NCI-H2107 treated with DMSO at 0.1 percent for 48 hours (cell line): ENCODE measurements around the gene NABP2.
"Not testable (repeated sequence)": the region's sequence is repeated elsewhere in the genome, so short reads cannot be mapped to it uniquely, and the experiment has no call there.

Experiments used
- DNase-seq: peaks from one replicate; lab custom pipeline; 2025; ENCODE audit not compliant: unreplicated experiment; lab: John Stamatoyannopoulos, UW

Gene NABP2

GRCh38 chr12:56242986-56243385 is 18.8 kb downstream of the NABP2 start:
- DNase-seq, result no peak

DNA sequence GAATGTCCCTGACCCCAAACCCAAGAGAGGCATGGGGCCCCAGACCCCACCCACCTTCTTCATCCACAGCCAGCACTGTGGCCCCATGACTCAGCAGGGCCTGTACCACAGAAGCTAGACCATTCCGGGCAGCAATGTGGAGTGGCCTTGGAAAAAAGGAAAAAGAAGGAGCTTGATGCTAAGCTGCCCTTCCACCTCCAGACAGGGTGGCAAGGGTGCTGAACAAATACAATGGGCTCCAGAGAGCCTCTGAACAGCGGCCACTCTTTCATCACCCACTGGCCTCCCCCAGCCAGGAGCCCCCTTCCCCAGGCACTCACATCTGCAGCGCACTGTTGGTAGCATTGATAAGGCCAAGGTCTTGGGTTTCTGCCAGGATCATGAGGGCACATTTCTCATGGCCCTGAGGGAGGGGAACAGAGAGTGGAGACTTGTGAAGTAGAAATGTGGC is 19.6 kb downstream of the NABP2 start:
- no peak for DNase-seq

GRCh38 chr12:56244494-56244893 is 20.4 kb downstream of the NABP2 start:
- no peak for DNase-seq

GRCh38 chr12:56247923-56248322 is 23.8 kb downstream of the NABP2 start:
- no peak for DNase-seq

GRCh38 chr12:56248711-56249110 is 24.6 kb downstream of the NABP2 start:
- DNase-seq, result no peak

DNA sequence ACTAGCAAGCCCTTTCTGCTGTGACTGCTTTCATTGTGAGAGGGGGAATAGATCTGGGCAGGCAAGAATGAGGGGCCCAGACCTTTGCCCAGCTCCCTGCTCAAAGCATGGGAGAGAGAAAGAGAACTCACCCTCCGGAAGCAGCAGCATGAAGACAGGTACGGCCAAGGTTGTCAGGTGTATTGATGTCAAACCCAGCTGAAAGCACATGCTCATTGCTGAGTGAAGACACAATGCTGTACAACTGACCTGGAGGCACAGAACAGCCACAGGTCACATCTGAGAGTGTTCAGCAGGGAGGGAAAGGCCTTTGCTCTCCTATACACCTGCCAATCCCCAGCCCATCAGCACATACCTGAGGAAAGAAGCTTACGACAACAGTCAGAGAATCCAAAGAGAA is 28.5 kb downstream of the NABP2 start:
- no peak for DNase-seq

- DNase-seq, result no peak
These were observed 28.9 kb downstream of the NABP2 start for GRCh38 chr12:56253091-56253490.

DNA sequence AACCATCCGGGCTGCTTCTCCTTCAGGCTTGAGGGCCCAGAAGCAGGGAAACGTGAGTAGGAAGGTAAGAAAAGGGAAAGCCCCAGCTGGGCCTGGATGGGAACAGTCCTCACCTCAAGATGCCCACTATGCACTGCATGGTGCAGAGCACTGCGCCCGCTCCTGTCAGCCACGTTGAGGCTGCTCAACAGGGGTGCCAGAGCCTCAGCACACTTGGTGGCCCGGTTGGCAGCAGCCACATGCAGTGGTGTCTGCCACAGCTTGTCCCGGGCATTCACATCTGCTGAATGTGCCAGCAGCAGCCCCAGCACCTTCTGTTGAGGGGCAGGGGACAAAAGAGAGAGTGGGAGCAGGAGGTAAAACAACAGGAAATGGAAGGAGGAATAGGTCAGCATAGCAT is 31.5 kb downstream of the NABP2 start:
- DNase-seq, result no peak

- DNase-seq, result no peak
These were observed 32.3 kb downstream of the NABP2 start for GRCh38 chr12:56256326-56256960.

DNA sequence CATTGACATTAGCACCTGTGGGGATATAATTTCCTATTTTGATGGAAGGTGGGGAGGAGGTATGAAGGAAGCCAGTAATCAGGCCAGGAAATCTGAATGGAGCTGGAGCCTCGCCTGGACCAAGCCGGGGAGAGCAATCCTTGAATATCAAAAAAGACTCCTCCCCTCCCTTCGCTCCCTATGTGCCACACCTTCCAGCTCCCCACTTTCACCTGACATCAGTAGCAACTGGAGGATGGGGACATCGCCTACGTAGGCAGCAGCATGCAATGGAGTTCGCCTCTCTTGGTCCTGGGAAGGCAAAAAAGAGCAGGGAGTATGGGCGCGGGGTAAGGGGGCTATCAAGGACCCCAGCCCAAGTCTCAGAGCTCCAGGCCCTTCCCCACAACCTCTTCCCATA is 32.9 kb downstream of the NABP2 start:
- no peak for DNase-seq

- DNase-seq, result peak; percentile 50
These were observed 33.4 kb downstream of the NABP2 start for GRCh38 chr12:56257491-56258067.

DNA sequence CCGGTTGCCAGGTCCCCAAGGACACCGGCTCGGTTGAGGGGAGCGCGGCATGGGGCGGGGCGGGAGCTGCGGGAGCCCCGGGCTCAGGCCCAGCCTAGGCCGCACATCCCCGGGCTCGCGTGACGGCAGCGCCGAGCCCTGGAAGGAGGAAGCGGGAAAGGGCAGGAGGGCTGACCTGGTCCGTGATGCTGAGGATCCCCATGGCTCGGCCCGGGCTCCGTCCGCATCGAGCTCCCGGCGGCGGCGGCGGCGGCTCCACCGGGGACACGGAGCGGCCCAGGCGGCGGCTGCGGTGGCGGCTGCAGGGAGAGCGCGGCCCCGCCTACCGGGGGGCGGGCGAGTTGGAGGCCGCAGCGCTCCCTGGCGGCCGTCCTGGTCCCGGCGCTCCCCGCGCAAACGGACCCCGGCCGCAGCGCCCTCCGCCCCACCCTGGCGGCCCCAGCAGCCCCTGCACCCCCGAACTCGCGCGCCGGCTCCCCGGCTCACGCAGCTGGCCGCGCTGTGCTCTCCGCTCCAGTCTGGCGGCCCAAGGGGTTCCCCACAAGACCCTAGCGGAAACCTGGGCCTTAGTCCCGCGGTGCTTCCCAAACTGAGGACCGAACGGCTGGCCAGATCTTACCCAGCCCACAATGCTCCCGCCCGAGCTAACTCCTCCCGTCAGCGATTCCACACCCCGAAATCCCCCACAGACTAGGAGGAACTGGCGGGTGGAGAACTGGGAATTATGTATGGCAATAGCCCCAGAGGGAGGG is 34.1 kb downstream of the NABP2 start, which contains the start of gene ANKRD52:
TSS of gene ANKRD52 (minus strand) at position 317 of the 752 bp plus-strand sequence. CDS start at position 202, 115 bp downstream.
- peak; percentile 69 for DNase-seq

GRCh38 chr12:56258820-56259183 is 34.7 kb downstream of the NABP2 start:
- DNase-seq, result no peak

GRCh38 chr12:56260380-56260779 is 36.2 kb downstream of the NABP2 start:
- no peak for DNase-seq

DNA sequence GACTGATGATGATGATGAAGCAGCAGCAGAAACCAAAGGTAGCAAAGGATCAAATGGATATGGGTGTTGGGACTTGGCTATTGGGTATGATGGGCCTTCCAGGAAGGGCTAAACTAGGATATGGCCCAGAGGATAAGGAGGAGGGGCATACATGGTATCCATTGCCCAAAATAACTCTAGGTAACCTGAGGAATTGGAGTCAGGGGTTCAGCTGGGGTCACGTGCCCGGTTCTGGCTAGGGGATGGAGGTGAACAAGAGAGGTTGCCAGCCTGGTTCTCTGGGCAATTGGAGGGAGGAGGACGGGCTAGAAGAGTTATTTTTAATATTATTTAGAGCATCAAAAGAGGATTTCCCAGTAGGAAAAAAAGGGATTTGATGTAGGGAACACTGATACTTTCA is 36.8 kb downstream of the NABP2 start:
- DNase-seq, result no peak

DNA sequence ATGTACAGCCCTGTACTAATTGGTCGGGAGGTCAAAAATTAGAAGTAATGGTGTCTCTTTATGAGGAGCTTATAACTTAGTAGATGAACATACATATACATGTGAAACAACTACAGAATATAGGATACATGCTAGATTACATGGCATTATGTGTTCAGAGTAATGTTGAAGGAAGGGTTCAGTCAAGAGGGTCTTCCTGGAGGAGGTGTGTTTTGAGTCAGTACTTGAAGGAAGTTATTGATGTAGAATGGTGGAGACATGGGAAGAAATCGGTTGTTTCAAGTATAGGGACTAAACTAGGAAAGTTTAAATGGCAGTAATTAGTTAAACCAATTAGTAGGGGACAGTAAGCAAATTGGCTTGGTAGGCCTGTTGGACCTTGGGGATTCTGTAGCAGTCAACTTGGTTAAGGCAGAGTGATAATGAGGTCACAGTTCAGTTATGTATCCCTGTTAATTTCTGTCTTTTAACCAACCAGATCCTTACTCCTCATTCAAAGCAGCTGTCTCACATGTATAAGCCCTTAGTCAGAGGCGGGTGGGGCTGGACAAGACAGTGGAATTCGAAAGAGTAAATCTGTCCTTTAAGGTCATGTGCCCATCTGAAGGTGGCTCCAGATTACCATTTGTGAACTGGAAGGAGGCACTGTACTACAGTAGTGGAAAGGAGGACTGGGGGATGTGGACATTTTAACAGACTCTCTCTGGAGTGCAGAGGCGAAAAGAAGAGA is 37.5 kb downstream of the NABP2 start:
- no peak for DNase-seq

DNA sequence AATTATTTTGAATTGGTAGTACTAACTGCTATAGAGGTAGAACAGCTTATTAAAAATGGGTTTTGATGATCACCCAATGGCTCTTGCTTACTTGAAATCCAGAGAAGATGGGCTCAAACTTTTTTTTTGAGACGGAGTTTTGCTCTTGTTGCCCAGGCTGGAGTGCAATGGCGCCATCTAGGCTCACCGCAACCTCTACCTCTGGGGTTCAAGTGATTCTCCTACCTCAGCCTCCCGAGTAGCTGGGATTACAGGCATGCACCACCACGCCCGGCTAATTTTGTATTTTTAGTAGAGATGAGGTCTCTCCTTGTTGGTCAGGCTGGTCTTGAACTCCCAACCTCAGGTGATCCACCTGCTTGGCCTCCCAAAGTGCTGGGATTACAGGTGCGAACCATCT is 38.8 kb downstream of the NABP2 start:
- DNase-seq, result not testable (repeated sequence)

- not testable (repeated sequence) for DNase-seq
These were observed 42.0 kb downstream of the NABP2 start for GRCh38 chr12:56266068-56266692.

DNA sequence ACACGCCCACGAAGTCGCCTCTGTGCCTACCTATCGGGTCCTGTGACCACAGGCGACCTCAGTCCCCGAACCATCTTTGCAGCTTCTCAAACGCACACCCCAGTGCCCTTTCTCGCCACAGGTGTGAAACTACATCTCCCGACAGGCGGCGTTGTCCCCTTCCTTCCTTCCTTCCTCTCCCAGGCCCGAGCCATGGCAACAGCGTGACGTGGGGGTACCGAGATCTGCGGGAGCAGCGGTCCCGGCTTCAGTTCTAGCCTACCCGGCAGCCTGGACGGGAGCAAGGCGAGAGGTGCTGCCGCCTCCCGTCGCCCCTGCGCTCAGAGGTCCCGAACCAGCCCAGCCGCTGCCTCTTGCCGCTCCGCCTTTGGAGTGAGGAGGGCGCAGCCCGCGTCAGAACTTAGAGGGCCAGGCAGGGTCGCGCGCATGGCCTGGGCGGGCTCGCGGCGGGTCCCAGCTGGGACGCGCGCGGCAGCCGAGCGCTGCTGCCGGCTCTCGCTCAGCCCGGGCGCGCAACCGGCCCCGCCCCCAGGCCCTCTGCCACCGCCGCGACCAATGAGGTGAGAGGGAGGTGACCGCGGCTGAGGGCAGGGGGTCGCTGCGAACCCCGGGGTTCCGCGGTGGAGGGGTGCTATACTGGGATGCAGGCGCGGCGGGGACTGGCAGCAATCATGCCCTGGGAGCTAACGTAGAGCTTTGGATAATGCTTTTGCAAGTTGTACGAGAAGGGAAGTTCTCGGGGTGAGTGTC is 42.7 kb downstream of the NABP2 start, which contains the start of gene COQ10A:
TSS of gene COQ10A (plus strand) at position 250 of the 750 bp plus-strand sequence. CDS start at position 427, 177 bp downstream.
- DNase-seq, result peak; percentile 80

- no peak for DNase-seq
These were observed 43.4 kb downstream of the NABP2 start for GRCh38 chr12:56267443-56268071.
